GM21515 (cell line): ENCODE measurements around the gene SIX5.

Experiments
- ATAC-seq: cut with Tn5 transposase; IDR thresholded peaks from one replicate; pipeline ENCODE4 v1.9.1; 2021; ENCODE audit not compliant: unreplicated experiment

SIX5 gene

GRCh38 chr19:45777395-45777961 is 8.4 kb upstream of the SIX5 start:
- ATAC-seq, result no peak

DNA sequence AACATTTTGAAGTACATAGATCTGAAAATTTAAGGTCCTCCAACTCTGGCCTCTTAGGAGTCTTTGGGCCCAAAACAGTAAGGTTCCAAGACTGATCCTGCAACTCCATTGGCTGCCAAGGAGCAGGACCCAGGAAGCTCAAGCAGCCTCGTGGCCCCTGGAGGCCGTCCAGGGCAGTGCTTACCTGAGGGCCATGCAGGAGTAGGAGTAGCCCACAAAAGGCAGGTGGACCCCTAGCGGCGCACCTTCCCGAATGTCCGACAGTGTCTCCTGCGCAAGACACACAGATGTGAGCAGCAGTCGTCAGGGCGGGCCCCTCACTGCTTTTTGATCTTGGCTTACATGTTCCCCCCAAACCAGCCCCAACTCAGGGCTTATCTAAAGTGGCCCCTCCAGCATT is 5.7 kb upstream of the SIX5 start:
- ATAC-seq, result no peak

DNA sequence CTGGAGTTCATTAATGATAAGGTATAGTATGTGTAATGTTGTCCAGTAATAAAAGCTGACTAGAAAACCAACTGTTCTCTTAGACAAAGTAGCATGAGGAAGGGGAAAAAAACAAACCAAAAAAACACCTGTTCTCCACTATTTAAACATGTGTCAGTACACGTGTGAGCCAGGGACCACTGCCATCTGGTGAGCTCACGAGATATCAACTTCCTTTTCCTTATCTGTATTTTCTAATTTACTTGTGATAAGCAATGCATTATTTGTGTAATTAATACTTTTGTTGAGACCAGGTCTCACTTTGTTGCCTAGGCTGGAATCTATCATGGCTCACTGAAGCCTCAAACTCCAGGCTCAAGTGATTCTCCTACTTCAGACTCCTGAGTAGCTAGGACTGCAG is 4.3 kb upstream of the SIX5 start:
- no peak for ATAC-seq

DNA sequence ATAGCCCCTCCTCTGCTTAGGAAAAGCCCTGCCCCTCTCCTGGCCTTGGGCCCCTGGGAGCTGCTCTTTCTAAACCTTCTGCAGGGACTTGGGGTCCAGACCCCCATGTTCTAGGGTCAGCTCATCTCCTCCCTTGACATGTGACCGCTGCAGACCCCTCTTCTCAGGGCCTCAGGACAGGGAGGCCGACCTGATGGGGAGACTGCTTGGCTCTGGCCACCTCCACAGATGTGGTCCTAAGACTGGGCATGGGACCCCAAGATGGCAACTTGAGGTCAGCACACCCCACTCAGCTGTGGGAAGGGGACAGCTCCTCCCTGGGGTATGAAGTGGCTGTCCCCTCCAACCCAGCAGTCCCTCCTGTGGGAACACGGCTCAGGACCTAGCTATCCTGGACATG is 3.9 kb upstream of the SIX5 start:
- ATAC-seq, result no peak

DNA sequence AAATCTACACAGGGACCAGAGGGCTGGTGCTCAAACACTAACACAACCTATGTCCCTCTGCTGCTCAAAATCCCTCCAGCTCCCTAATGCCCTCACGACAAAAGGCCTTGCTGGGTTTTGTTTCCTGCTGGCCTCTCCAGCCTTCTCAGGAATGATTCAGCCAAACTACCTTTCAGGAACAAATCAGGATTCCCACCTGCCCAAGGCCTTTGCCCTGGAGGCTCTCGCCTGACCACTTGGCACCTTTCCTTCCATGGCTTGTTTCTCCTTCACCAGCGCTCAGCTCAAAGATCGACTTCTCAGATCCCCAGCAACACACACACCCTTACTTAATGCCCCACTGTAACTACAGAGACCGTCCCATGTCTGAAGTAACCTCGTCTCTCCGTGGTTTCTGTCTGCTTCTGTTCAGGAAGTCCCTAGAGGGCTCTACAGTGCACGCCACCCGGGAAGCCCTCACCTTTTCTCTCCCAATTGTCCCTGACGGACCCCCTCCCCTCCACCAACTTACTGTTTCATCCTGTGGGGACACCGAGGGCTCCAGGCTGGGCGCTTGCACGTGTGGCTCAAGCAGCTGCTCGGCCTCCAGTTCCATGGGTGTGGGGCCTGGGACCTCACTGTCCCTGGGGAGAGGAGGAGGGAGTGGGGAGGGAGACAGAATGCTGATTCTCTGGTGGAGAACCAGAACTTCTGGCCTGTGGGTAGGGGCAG is 3.2 kb upstream of the SIX5 start:
- ATAC-seq, result no peak

GRCh38 chr19:45771311-45771933 is 2.4 kb upstream of the SIX5 start:
- ATAC-seq, result no peak

- peak; percentile 47 for ATAC-seq
Observed at GRCh38 chr19:45770192-45771101, 1.4 kb upstream of the SIX5 start.

DNA sequence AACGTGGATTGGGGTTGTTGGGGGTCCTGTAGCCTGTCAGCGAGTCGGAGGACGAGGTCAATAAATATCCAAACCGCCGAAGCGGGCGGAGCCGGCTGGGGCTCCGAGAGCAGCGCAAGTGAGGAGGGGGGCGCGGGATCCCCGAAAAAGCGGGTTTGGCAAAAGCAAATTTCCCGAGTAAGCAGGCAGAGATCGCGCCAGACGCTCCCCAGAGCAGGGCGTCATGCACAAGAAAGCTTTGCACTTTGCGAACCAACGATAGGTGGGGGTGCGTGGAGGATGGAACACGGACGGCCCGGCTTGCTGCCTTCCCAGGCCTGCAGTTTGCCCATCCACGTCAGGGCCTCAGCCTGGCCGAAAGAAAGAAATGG is 754 bp upstream of the SIX5 start:
- no peak for ATAC-seq

- no peak for ATAC-seq
Observed at GRCh38 chr19:45768655-45768983, 433 bp downstream of the SIX5 start.

DNA sequence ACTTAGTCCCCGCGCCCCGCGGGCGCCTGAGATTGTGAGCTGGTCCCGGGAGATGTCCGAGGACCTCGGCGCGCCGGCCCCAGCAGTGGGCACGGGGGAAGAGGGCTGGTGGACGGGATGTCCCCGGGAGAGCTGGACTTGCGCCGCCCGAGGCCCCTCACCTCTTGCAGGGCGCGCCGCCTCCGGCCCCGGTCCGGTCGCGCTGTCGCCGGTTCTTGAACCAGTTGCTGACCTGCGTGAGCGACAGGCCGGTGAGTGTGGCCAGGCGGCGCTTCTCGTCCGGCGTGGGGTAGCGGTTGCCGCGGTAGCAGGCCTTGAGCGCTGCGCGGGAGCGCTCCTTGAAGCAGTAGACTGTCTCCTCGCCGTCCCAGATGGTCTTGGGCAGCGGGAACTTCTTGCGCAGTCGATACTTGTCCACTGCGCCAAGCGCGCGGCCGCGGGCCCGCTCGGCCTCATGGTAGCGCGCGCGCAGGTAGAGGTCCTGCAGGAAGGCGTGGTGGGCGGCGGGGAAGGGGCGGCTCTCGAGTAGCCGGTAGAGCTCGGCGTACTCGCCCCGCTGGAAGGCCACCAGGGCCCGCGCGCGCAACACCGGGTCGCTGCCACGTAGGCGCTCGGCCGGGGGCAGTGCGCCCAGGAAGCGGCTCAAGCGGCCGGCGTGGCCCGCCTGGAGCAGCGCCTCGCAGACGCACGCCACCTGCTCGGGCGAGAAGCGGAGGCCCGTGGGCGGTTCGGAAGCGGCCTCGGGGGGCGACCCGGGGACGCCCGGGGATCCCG is 984 bp downstream of the SIX5 start:
- no peak for ATAC-seq

DNA sequence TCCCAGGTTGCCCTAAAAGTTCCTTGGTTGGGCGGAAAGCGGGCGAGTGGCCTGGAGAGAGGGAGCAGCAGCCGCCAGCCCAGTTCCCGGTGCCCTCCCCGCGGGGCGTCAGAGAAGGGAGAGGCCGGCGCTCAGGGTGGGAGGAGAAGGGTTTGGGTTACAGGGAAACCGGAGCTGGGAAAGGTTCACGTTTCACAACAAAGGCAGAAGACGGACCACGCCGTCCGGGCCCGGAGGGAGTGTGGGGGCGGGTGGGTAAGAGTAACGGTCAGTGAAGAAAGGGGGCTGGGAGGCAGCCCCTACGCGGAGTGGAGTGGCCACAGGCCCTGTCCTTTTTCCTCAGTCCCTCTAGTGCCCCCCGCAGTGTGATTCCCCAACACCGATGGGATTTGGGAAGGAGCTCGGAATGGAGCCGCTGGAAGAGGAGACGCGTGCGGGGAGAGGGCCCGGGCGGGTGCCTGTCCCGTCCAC is 1.6 kb downstream of the SIX5 start:
- no peak for ATAC-seq

DNA sequence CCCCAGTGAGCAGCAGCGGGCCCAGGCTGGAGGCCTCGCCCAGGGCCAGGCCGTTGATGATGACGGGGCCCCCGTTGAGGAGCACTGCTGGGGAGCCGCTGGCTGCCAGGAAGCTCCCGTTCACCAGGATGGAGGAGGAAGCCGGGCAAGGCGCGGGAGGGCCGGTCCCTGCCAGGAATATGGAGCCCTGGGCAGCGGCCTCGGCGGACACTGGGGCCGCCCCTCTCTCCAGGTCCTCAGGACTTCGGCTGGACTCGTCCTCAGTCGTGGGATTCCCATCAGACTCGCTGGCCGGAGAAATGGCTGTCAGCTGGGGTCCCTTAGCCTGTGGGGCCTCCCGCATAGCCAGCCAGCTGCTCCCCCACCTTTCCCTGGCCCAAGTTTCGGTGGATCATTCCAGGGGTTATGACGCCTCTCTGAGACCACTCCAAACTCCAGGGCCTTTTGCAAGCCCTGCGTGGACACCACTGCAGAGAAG is 2.1 kb downstream of the SIX5 start:
- no peak for ATAC-seq

DNA sequence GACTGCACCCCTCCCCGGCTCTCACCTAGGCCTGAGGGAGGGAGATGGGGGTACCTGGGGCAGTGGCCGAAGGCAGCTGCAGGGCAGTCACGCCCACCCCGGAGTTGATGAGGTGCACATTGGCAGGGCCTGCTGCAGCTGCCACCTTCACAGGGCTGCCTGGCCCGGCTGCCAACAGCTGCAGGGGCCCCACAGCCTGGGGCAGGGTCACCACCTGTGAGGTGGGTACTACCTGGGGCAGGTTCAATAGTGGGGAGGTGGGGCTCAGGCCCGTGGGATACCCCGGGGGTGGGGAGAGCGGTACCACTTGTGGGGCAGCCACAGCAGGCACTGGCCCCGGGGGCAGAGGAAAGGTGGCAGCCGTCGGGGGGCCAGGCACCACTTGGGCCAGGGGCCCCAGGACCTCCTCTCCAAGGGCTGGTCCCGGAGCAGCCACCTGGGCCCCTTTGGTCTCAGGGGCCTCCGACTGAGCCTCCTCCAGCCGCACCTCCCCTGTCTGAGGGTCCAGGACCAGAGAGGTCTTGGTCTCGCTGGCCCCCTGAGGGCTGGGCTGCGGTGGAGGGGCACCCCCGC is 2.7 kb downstream of the SIX5 start:
- no peak for ATAC-seq

GRCh38 chr19:45765702-45766295 is 3.3 kb downstream of the SIX5 start:
- ATAC-seq, result no peak

DNA sequence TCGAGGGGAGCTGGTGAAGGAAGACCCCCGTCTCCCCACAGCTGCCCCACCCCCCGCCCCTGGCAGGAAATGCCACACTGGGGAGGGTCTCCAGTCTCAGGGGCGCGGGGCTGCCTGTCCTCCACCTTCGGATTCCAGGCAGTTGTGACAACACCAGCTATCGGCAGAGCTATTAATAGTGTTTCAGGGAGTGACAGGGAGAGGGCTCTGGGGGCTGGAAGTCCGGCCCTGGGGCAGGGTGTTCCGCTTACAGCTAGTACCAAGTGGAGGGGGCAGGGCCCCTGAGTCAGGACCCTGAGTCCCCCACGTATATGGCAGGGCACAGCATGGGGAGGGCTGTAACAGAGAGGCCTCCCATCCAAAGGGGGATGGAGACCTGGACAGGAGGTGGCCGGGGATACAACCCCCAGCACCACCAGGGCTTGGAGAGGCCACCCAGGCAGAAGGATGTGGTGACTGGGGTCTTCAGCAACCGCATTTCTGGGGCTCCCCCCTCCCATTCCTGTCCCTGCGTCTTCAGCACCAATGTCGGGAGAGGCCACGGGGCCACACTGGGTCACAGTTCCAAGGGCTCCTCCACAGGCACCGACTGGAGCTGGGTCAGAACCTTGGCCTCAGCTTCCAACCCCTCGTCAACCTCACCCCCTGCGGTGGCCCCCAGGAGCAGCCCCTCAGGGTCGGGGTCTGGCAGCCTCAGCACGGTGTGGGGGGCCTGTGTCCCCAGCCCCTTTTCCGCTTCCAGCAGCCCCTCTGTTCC is 3.9 kb downstream of the SIX5 start:
- ATAC-seq, result no peak

- no peak for ATAC-seq
Observed at GRCh38 chr19:45764475-45764874, 4.6 kb downstream of the SIX5 start.

- no peak for ATAC-seq
Observed at GRCh38 chr19:45763691-45764294, 5.3 kb downstream of the SIX5 start.

DNA sequence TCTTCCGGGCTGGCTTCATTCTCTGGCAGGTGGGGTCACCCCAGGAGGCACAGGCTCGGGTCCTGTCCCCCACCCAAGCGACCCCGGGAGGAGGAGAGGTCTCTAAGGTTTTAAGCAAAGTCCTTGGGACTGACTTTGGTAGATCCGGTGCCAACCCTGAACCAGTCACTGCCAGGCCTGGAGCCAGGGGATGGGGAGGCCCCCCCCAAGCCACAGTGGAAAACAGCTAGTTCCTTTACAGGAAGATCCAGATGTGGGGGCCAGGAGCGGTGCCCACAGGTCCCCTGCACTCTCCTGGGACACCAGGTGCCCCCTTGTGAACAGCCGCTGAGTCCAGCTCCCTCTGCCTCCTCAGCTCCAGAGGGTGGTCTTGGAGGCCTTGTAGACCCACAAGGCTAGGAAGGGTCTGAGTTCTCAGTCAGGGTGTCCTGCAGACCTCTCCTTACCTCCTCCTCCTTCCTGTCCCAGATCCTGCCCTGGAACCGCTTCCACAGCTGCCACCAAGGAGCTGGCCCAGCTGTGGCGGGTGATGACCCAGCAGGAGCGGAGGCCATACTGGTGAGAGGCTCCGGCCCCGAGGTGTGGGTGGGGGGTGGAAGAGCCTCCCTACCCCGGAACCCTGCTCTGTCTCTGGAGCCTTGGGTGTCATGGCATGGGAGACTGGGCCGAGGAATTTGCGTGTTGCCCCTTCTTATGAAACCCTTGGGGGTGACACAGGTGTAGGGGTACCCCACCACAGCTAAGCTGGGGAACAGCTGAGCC is 6.0 kb downstream of the SIX5 start:
- no peak for ATAC-seq
